H1 (cell line): Measurements from ENCODE around the gene LCOR. TPM values are rescaled to one million over a fixed set of nuclear protein-coding genes. Genes with fewer than 3 reads are reported as not detected.

Source experiments
- EZH2 ChIP-seq: fragments of 200-600 bp; sonication (generic); IDR thresholded peaks from 2 replicates; pipeline ENCODE4 v1.7.1; 2012; ENCODE audit warnings: low read depth, mild to moderate bottlenecking, moderate library complexity, low read length, inconsistent platforms; ENCODE audit not compliant: severe bottlenecking
- GABPA ChIP-seq: IDR thresholded peaks from 2 replicates; pipeline ENCODE4 v1.6.1; 2011; ENCODE audit warnings: mild to moderate bottlenecking, low read length, moderate library complexity, borderline replicate concordance; ENCODE audit not compliant: insufficient read depth
- HDAC6 ChIP-seq: IDR thresholded peaks from one replicate; pipeline ENCODE4 v1.7.1; 2012; ENCODE audit warnings: low read depth, mild to moderate bottlenecking, inconsistent platforms, low read length, moderate library complexity
- polyA plus RNA-seq, 7 experiments: library from polyadenylated mRNA; depleted of rRNA in 3 of 7; stranded (reverse) in 5 of 7; unstranded in 2 of 7; fragments of >200 nt in 5 of 7; fragments of 200-250 nt in 2 of 7; gene quantifications; 1 replicate in 5 of 7; 2 replicates in 1 of 7; 4 replicates in 1 of 7; pipeline versions ENCODE4 v1.2.1 to v1.2.3, GENCODE V29; 2011 to 2013; ENCODE audit warnings: missing spikeins in 2 of 7, mixed read lengths in 2 of 7
- total RNA-seq: library from RNA; stranded (reverse); fragmentation: NEBNext Ultra II Directional; extraction: Animal tissue kit (Norgen Biotek cat#: 25700); gene quantifications from 2 replicates; pipeline ENCODE4 v1.2.1, GENCODE V29; 2021
- TF ChIP-seq, protein P1 (sequence below): fragments of 300-600 bp; sonication (generic); IDR thresholded peaks from 2 replicates; pipeline ENCODE4 v1.7.1; 2012; ENCODE audit warnings: low read length, moderate library complexity, mild to moderate bottlenecking, inconsistent platforms; ENCODE audit not compliant: insufficient replicate concordance

Gene LCOR
- total and polyA plus RNA-seq, 2 of the 8 experiments (the other 6 are each of a cell fraction or from before 2014, with no cell fraction given) = 4.7 to 25.5 TPM

DNA sequence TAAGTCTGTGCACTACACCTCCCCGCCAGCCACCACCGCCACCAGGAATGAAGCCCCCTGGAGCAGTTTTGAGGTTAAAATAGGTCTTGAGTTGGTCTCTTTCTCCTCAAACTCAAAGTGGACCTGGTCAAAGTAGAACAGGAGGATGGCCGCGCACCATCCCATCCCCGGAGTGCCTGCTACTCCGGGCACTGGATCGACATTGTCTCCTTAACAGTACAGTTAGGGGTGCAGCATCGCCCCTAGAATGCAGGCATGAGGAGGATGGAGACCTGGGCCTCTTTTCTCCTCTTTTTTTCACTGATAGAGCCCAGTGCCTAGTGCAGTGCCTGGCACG lies 208.1 kb downstream of the LCOR start (continued):
- TF ChIP-seq, protein P1, sequence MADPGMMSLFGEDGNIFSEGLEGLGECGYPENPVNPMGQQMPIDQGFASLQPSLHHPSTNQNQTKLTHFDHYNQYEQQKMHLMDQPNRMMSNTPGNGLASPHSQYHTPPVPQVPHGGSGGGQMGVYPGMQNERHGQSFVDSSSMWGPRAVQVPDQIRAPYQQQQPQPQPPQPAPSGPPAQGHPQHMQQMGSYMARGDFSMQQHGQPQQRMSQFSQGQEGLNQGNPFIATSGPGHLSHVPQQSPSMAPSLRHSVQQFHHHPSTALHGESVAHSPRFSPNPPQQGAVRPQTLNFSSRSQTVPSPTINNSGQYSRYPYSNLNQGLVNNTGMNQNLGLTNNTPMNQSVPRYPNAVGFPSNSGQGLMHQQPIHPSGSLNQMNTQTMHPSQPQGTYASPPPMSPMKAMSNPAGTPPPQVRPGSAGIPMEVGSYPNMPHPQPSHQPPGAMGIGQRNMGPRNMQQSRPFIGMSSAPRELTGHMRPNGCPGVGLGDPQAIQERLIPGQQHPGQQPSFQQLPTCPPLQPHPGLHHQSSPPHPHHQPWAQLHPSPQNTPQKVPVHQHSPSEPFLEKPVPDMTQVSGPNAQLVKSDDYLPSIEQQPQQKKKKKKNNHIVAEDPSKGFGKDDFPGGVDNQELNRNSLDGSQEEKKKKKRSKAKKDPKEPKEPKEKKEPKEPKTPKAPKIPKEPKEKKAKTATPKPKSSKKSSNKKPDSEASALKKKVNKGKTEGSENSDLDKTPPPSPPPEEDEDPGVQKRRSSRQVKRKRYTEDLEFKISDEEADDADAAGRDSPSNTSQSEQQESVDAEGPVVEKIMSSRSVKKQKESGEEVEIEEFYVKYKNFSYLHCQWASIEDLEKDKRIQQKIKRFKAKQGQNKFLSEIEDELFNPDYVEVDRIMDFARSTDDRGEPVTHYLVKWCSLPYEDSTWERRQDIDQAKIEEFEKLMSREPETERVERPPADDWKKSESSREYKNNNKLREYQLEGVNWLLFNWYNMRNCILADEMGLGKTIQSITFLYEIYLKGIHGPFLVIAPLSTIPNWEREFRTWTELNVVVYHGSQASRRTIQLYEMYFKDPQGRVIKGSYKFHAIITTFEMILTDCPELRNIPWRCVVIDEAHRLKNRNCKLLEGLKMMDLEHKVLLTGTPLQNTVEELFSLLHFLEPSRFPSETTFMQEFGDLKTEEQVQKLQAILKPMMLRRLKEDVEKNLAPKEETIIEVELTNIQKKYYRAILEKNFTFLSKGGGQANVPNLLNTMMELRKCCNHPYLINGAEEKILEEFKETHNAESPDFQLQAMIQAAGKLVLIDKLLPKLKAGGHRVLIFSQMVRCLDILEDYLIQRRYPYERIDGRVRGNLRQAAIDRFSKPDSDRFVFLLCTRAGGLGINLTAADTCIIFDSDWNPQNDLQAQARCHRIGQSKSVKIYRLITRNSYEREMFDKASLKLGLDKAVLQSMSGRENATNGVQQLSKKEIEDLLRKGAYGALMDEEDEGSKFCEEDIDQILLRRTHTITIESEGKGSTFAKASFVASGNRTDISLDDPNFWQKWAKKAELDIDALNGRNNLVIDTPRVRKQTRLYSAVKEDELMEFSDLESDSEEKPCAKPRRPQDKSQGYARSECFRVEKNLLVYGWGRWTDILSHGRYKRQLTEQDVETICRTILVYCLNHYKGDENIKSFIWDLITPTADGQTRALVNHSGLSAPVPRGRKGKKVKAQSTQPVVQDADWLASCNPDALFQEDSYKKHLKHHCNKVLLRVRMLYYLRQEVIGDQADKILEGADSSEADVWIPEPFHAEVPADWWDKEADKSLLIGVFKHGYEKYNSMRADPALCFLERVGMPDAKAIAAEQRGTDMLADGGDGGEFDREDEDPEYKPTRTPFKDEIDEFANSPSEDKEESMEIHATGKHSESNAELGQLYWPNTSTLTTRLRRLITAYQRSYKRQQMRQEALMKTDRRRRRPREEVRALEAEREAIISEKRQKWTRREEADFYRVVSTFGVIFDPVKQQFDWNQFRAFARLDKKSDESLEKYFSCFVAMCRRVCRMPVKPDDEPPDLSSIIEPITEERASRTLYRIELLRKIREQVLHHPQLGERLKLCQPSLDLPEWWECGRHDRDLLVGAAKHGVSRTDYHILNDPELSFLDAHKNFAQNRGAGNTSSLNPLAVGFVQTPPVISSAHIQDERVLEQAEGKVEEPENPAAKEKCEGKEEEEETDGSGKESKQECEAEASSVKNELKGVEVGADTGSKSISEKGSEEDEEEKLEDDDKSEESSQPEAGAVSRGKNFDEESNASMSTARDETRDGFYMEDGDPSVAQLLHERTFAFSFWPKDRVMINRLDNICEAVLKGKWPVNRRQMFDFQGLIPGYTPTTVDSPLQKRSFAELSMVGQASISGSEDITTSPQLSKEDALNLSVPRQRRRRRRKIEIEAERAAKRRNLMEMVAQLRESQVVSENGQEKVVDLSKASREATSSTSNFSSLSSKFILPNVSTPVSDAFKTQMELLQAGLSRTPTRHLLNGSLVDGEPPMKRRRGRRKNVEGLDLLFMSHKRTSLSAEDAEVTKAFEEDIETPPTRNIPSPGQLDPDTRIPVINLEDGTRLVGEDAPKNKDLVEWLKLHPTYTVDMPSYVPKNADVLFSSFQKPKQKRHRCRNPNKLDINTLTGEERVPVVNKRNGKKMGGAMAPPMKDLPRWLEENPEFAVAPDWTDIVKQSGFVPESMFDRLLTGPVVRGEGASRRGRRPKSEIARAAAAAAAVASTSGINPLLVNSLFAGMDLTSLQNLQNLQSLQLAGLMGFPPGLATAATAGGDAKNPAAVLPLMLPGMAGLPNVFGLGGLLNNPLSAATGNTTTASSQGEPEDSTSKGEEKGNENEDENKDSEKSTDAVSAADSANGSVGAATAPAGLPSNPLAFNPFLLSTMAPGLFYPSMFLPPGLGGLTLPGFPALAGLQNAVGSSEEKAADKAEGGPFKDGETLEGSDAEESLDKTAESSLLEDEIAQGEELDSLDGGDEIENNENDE = no peak
- TF ChIP-seq EZH2 = no peak
- TF ChIP-seq GABPA = no peak
- no peak for TF ChIP-seq HDAC6
- TF ChIP-seq, all 59 proteins: peak for 0
